Measurements from ENCODE around the gene FCN3. TPM values are rescaled to one million over a fixed set of nuclear protein-coding genes. Genes with fewer than 3 reads are reported as not detected.

FCN3 gene
- total RNA-seq, 1 experiment from 2014 or later, result 0.22 TPM

DNA sequence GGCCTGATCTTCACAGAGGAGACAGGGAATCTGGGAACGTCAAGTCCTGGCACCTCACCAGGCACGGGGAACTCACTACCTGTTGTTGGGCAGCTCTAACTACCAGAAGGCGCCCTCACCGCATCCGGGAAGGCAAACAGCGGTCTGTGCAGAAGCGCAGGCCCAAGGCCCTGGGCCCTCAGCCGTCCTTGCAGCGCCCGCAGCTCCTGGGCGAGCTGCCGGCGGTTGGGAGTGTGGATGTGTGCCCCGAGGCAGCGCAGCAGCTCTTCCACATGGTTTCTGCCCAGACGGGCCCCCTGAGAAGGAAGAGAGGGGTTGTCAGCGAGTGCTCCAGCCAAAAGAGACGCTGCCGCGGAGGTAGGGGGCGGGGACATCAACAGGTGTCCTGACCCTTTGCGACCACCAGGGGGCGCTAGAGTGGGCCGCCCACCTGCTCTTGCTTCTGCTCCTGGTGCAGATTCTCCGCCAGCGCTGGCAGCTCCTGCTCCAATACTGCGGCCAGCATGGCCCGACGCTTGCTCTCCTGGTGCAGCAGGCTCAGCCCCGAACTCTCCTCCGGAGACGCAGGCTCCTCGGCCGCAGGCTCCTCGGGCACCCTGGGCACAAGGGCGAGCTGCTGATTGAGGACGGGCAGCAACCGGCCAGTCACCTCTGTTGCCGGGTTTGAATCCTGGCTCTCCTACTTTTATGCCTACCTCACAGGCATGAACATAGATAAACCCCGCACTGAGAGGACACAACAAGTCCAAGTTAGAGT is 17.2 kb downstream of the FCN3 start:
- peaks cover 4% of the 10 kb centered on the region for H4K20me1 ChIP-seq (ENCODE audit: control insufficient read depth, insufficient read depth, insufficient read length)
- H2BK12ac ChIP-seq (ENCODE audit: insufficient read length, low read depth, low read length), result no peak overlapping the region
- H3K79me1 ChIP-seq (ENCODE audit: insufficient read depth, low read depth, low read length, poor library complexity, severe bottlenecking), result no peaks in the 10 kb centered on the region
- H4K91ac ChIP-seq (ENCODE audit: insufficient read length, low read depth, low read length), result no peak overlapping the region
- peaks cover 19% of the 10 kb centered on the region; the same call in 1 of the 2 replicates for H3K27me3 ChIP-seq (ENCODE audit: insufficient read depth, low read length)
- H3K56ac ChIP-seq (ENCODE audit: insufficient read length, low read depth, low read length), result no peak overlapping the region
- no peak overlapping the region for H4K5ac ChIP-seq (ENCODE audit: insufficient read length, low read depth, low read length)
- peaks cover 13% of the 10 kb centered on the region for H3K23me2 ChIP-seq (ENCODE audit: insufficient read length, low read depth, low read length, poor library complexity, severe bottlenecking)
- H3K18ac ChIP-seq (ENCODE audit: insufficient read length, low read depth, low read length), result no peak overlapping the region
- no peak overlapping the region for H3K14ac ChIP-seq (ENCODE audit: insufficient read depth, low read length)
- H4K8ac ChIP-seq (replicated peaks; ENCODE audit: insufficient read length, low read depth, low read length), result no peak overlapping the region
- Mint-ChIP-seq H3K27ac (no peak overlapping the region), H3K27me3 (ENCODE audit: low read depth) (peaks cover 56% of the 10 kb centered on the region), H3K4me3 (peak overlapping the region in 1 of 2 experiments; percentile 46; a peak in 2 of 5 replicates), H3K9me3 (no peaks in the 10 kb centered on the region; a peak in 1 of 5 replicates), H3K36me3 (ENCODE audit: insufficient read depth in 1 of 3, low read depth in 3 of 3) (peaks cover 0 to 13% (median 3%) of the 10 kb centered on the region in 3 experiments; a peak in 4 of 7 replicates), H3K4me1 (peaks cover 12 to 25% of the 10 kb centered on the region in 2 experiments)
- no peak overlapping the region for H3T11ph ChIP-seq (ENCODE audit: low read length)
- no peak overlapping the region for H3K23ac ChIP-seq (ENCODE audit: insufficient read length, low read depth, low read length)
- no peak overlapping the region for H3K9ac ChIP-seq (ENCODE audit: extremely low read depth, insufficient read length, low read length)
- H2BK15ac ChIP-seq (ENCODE audit: low read depth, low read length), result no peak overlapping the region
- TF ChIP-seq CTCF (conservative IDR thresholded peaks at IDR 0.05), result peak; percentile 99
- peak overlapping the region; percentile 23 for H3K4me2 ChIP-seq (ENCODE audit: insufficient read depth, insufficient read length, low read length)
- H3K4ac ChIP-seq (ENCODE audit: low read depth, low read length), result no peak overlapping the region
- H3K27ac ChIP-seq (ENCODE audit: insufficient read length, low read depth, low read length), result no peak overlapping the region
- peak; percentile 94 for DNase-seq
- no peak overlapping the region for H2BK5ac ChIP-seq (ENCODE audit: insufficient read length, low read length)
- no CpG with 5 or more reads among the region's 40 CpGs for WGBS (ENCODE audit: extremely low coverage, insufficient read length, low lambda C conversion rate)
- no peaks in the 10 kb centered on the region for H3K9me3 ChIP-seq (ENCODE audit: control insufficient read depth, low read depth, low read length)
- no peak overlapping the region for H2BK120ac ChIP-seq (ENCODE audit: low read depth, low read length, poor library complexity, severe bottlenecking)
- no peaks in the 10 kb centered on the region for H3K79me2 ChIP-seq (ENCODE audit: insufficient read depth, low read length)
- peaks cover 3% of the 10 kb centered on the region; the same call in 1 of the 2 replicates for H3K4me1 ChIP-seq (ENCODE audit: insufficient read depth, low read length)
- no peak overlapping the region for H2BK20ac ChIP-seq (ENCODE audit: low read depth, low read length, poor library complexity, severe bottlenecking)
- no peak overlapping the region for H2AK5ac ChIP-seq (ENCODE audit: insufficient read length, low read length)
- H2AFZ ChIP-seq (ENCODE audit: low read length), result no peak overlapping the region

Data from H9 (cell line).